ENCODE results near the gene MSI2.

The MSI2 gene

GRCh38 chr17:57279432-57279831 lies 23.1 kb downstream of the MSI2 start:
- no peak for DNase-seq (ENCODE audit: low read depth, low spot score)
- no CpG with 5 or more reads among the region's 3 CpGs for WGBS (ENCODE audit: insufficient coverage, insufficient read length)
- H3K27me3 ChIP-seq (ENCODE audit: control insufficient read depth, insufficient read depth, low read length): no peaks in the 10 kb centered on the region
- no peaks in the 10 kb centered on the region for H3K9me3 ChIP-seq (ENCODE audit: control insufficient read depth, insufficient read depth, low read length)
- H3K4me1 ChIP-seq (ENCODE audit: control insufficient read depth, insufficient read depth, low read length): peaks cover 4% of the 10 kb centered on the region; the same call in 1 of the 2 replicates
- no peak overlapping the region for H3K4me3 ChIP-seq (ENCODE audit: low read length)
- H3K27ac ChIP-seq (ENCODE audit: low read length): no peak overlapping the region
- H3K36me3 ChIP-seq (ENCODE audit: control insufficient read depth, insufficient read depth, low read length): no peaks in the 10 kb centered on the region; the same call in 1 of the 2 replicates

GRCh38 chr17:57281887-57282286 lies 25.6 kb downstream of the MSI2 start:
- Histone ChIP-seq H3K9me3 (ENCODE audit: control insufficient read depth, insufficient read depth, low read length) (no peaks in the 10 kb centered on the region), H3K4me1 (ENCODE audit: control insufficient read depth, insufficient read depth, low read length) (peaks cover 9% of the 10 kb centered on the region), H3K27ac (ENCODE audit: low read length) (no peak overlapping the region), H3K36me3 (ENCODE audit: control insufficient read depth, insufficient read depth, low read length) (no peaks in the 10 kb centered on the region; the same call in 1 of the 2 replicates), H3K27me3 (ENCODE audit: control insufficient read depth, insufficient read depth, low read length) (no peaks in the 10 kb centered on the region), H3K4me3 (ENCODE audit: low read length) (no peak overlapping the region)
- no peak for DNase-seq (ENCODE audit: low read depth, low spot score)
- WGBS (ENCODE audit: insufficient coverage, insufficient read length): no CpG with 5 or more reads among the region's 4 CpGs

- no CpG with 5 or more reads among the region's 1 CpG for WGBS (ENCODE audit: insufficient coverage, insufficient read length)
- Histone ChIP-seq H3K4me1 (ENCODE audit: control insufficient read depth, insufficient read depth, low read length) (peaks cover 9% of the 10 kb centered on the region), H3K4me3 (ENCODE audit: low read length) (no peak overlapping the region), H3K27ac (ENCODE audit: low read length) (no peak overlapping the region), H3K27me3 (ENCODE audit: control insufficient read depth, insufficient read depth, low read length) (no peaks in the 10 kb centered on the region), H3K9me3 (ENCODE audit: control insufficient read depth, insufficient read depth, low read length) (no peaks in the 10 kb centered on the region), H3K36me3 (ENCODE audit: control insufficient read depth, insufficient read depth, low read length) (no peaks in the 10 kb centered on the region; the same call in 1 of the 2 replicates)
- no peak for DNase-seq (ENCODE audit: low read depth, low spot score)
Measured at GRCh38 chr17:57282296-57282695, 26.0 kb downstream of the MSI2 start.

GRCh38 chr17:57283203-57283971 lies 27.1 kb downstream of the MSI2 start:
- Histone ChIP-seq H3K27ac (ENCODE audit: low read length) (no peak overlapping the region), H3K9me3 (ENCODE audit: control insufficient read depth, insufficient read depth, low read length) (no peaks in the 10 kb centered on the region), H3K4me1 (ENCODE audit: control insufficient read depth, insufficient read depth, low read length) (peaks cover 9% of the 10 kb centered on the region), H3K27me3 (ENCODE audit: control insufficient read depth, insufficient read depth, low read length) (no peaks in the 10 kb centered on the region), H3K4me3 (ENCODE audit: low read length) (no peak overlapping the region), H3K36me3 (ENCODE audit: control insufficient read depth, insufficient read depth, low read length) (no peaks in the 10 kb centered on the region)
- no peak for DNase-seq (ENCODE audit: low read depth, low spot score)
- WGBS (ENCODE audit: insufficient coverage, insufficient read length): no CpG with 5 or more reads among the region's 18 CpGs

GRCh38 chr17:57284583-57284982 lies 28.3 kb downstream of the MSI2 start:
- H3K9me3 ChIP-seq (ENCODE audit: control insufficient read depth, insufficient read depth, low read length): no peaks in the 10 kb centered on the region
- no peak overlapping the region for H3K27ac ChIP-seq (ENCODE audit: low read length)
- H3K4me3 ChIP-seq (ENCODE audit: low read length): no peak overlapping the region
- DNase-seq (ENCODE audit: low read depth, low spot score): no peak
- WGBS (ENCODE audit: insufficient coverage, insufficient read length): no CpG with 5 or more reads among the region's 3 CpGs
- no peaks in the 10 kb centered on the region for H3K36me3 ChIP-seq (ENCODE audit: control insufficient read depth, insufficient read depth, low read length)
- peaks cover 9% of the 10 kb centered on the region for H3K4me1 ChIP-seq (ENCODE audit: control insufficient read depth, insufficient read depth, low read length)
- H3K27me3 ChIP-seq (ENCODE audit: control insufficient read depth, insufficient read depth, low read length): no peaks in the 10 kb centered on the region

- Histone ChIP-seq H3K4me1 (ENCODE audit: control insufficient read depth, insufficient read depth, low read length) (peaks cover 9% of the 10 kb centered on the region), H3K27me3 (ENCODE audit: control insufficient read depth, insufficient read depth, low read length) (no peaks in the 10 kb centered on the region), H3K9me3 (ENCODE audit: control insufficient read depth, insufficient read depth, low read length) (no peaks in the 10 kb centered on the region), H3K36me3 (ENCODE audit: control insufficient read depth, insufficient read depth, low read length) (no peaks in the 10 kb centered on the region), H3K27ac (ENCODE audit: low read length) (no peak overlapping the region), H3K4me3 (ENCODE audit: low read length) (no peak overlapping the region)
- no CpG with 5 or more reads among the region's 13 CpGs for WGBS (ENCODE audit: insufficient coverage, insufficient read length)
- peak; percentile 20 for DNase-seq (ENCODE audit: low read depth, low spot score)
Measured at GRCh38 chr17:57284984-57285646, 28.8 kb downstream of the MSI2 start.

- Histone ChIP-seq H3K27me3 (ENCODE audit: control insufficient read depth, insufficient read depth, low read length) (no peaks in the 10 kb centered on the region), H3K4me1 (ENCODE audit: control insufficient read depth, insufficient read depth, low read length) (peaks cover 9% of the 10 kb centered on the region), H3K4me3 (ENCODE audit: low read length) (no peak overlapping the region), H3K36me3 (ENCODE audit: control insufficient read depth, insufficient read depth, low read length) (no peaks in the 10 kb centered on the region), H3K9me3 (ENCODE audit: control insufficient read depth, insufficient read depth, low read length) (no peaks in the 10 kb centered on the region), H3K27ac (ENCODE audit: low read length) (no peak overlapping the region)
- no CpG with 5 or more reads among the region's 5 CpGs for WGBS (ENCODE audit: insufficient coverage, insufficient read length)
- no peak for DNase-seq (ENCODE audit: low read depth, low spot score)
Measured at GRCh38 chr17:57285701-57286100, 29.4 kb downstream of the MSI2 start.

- H3K36me3 ChIP-seq (ENCODE audit: control insufficient read depth, insufficient read depth, low read length): no peaks in the 10 kb centered on the region
- DNase-seq (ENCODE audit: low read depth, low spot score): no peak
- 100% methylated on average over 1 of the region's 17 CpGs for WGBS (ENCODE audit: insufficient coverage, insufficient read length)
- peaks cover 9% of the 10 kb centered on the region for H3K4me1 ChIP-seq (ENCODE audit: control insufficient read depth, insufficient read depth, low read length)
- H3K27ac ChIP-seq (ENCODE audit: low read length): no peak overlapping the region
- no peak overlapping the region for H3K4me3 ChIP-seq (ENCODE audit: low read length)
- no peaks in the 10 kb centered on the region for H3K9me3 ChIP-seq (ENCODE audit: control insufficient read depth, insufficient read depth, low read length)
- H3K27me3 ChIP-seq (ENCODE audit: control insufficient read depth, insufficient read depth, low read length): no peaks in the 10 kb centered on the region
Measured at GRCh38 chr17:57286399-57287105, 30.2 kb downstream of the MSI2 start.

- no CpG with 5 or more reads among the region's 10 CpGs for WGBS (ENCODE audit: insufficient coverage, insufficient read length)
- Histone ChIP-seq H3K36me3 (ENCODE audit: control insufficient read depth, insufficient read depth, low read length) (no peaks in the 10 kb centered on the region), H3K27ac (ENCODE audit: low read length) (no peak overlapping the region)
Measured at GRCh38 chr17:57288040-57288772, 31.9 kb downstream of the MSI2 start.

GRCh38 chr17:57288773-57289121 lies 32.4 kb downstream of the MSI2 start:
- no CpG with 5 or more reads among the region's 3 CpGs for WGBS (ENCODE audit: insufficient coverage, insufficient read length)
- no peak overlapping the region for H3K27ac ChIP-seq (ENCODE audit: low read length)
- DNase-seq (ENCODE audit: low read depth, low spot score): no peak
- peaks cover 7% of the 10 kb centered on the region for H3K4me1 ChIP-seq (ENCODE audit: control insufficient read depth, insufficient read depth, low read length)
- no peak overlapping the region for H3K4me3 ChIP-seq (ENCODE audit: low read length)
- no peaks in the 10 kb centered on the region for H3K36me3 ChIP-seq (ENCODE audit: control insufficient read depth, insufficient read depth, low read length)
- H3K27me3 ChIP-seq (ENCODE audit: control insufficient read depth, insufficient read depth, low read length): no peaks in the 10 kb centered on the region
- no peaks in the 10 kb centered on the region for H3K9me3 ChIP-seq (ENCODE audit: control insufficient read depth, insufficient read depth, low read length)

More at GRCh38 chr17:57288040-57288772, 31.9 kb downstream of the MSI2 start:
- no peaks in the 10 kb centered on the region for H3K27me3 ChIP-seq (ENCODE audit: control insufficient read depth, insufficient read depth, low read length)
- H3K9me3 ChIP-seq (ENCODE audit: control insufficient read depth, insufficient read depth, low read length): no peaks in the 10 kb centered on the region
- no peak for DNase-seq (ENCODE audit: low read depth, low spot score)
- H3K4me1 ChIP-seq (ENCODE audit: control insufficient read depth, insufficient read depth, low read length): peaks cover 9% of the 10 kb centered on the region
- no peak overlapping the region for H3K4me3 ChIP-seq (ENCODE audit: low read length)
